ENCODE data around the gene ARX.

ARX gene

DNA sequence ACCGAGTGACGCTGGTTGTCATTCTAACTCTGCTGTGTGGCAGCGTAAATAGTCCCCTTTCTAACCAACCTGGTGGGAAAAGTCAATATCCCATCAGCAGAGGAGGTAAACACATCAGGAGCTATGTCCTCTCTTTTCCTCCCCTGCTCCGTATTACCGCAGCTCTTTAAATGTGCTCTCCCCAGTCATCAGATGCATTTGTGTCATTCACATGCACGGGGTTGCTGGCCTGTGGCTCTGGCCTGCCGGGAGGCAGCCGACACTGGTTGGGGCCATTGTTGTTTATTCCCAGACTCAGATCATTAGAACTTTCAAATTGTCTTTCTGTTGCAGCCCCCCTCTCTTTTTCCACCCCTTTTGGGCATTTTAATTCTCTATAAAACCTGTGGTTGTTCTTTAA lies 21.9 kb downstream of the ARX start:
- ATAC-seq = no peak
- TF ChIP-seq, protein P1, sequence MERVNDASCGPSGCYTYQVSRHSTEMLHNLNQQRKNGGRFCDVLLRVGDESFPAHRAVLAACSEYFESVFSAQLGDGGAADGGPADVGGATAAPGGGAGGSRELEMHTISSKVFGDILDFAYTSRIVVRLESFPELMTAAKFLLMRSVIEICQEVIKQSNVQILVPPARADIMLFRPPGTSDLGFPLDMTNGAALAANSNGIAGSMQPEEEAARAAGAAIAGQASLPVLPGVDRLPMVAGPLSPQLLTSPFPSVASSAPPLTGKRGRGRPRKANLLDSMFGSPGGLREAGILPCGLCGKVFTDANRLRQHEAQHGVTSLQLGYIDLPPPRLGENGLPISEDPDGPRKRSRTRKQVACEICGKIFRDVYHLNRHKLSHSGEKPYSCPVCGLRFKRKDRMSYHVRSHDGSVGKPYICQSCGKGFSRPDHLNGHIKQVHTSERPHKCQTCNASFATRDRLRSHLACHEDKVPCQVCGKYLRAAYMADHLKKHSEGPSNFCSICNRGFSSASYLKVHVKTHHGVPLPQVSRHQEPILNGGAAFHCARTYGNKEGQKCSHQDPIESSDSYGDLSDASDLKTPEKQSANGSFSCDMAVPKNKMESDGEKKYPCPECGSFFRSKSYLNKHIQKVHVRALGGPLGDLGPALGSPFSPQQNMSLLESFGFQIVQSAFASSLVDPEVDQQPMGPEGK (CRISPR knock-in tag; IDR thresholded peaks at IDR 0.05; ENCODE audit: borderline replicate concordance) = no peak
- TF ChIP-seq ZNF8 (CRISPR knock-in tag; IDR thresholded peaks at IDR 0.05) = no peak
- TF ChIP-seq ZNF70 (CRISPR knock-in tag; IDR thresholded peaks at IDR 0.05) = no peak
- TF ChIP-seq CSDC2 (CRISPR knock-in tag; IDR thresholded peaks at IDR 0.05) = no peak
- no peak for TF ChIP-seq ESRRG (CRISPR knock-in tag; IDR thresholded peaks at IDR 0.05)
- no peak for TF ChIP-seq TCF4 (CRISPR knock-in tag; IDR thresholded peaks at IDR 0.05; ENCODE audit: borderline replicate concordance)
- no peak for TF ChIP-seq TOX (CRISPR knock-in tag; IDR thresholded peaks at IDR 0.05; ENCODE audit: borderline replicate concordance)
- TF ChIP-seq, protein P2, sequence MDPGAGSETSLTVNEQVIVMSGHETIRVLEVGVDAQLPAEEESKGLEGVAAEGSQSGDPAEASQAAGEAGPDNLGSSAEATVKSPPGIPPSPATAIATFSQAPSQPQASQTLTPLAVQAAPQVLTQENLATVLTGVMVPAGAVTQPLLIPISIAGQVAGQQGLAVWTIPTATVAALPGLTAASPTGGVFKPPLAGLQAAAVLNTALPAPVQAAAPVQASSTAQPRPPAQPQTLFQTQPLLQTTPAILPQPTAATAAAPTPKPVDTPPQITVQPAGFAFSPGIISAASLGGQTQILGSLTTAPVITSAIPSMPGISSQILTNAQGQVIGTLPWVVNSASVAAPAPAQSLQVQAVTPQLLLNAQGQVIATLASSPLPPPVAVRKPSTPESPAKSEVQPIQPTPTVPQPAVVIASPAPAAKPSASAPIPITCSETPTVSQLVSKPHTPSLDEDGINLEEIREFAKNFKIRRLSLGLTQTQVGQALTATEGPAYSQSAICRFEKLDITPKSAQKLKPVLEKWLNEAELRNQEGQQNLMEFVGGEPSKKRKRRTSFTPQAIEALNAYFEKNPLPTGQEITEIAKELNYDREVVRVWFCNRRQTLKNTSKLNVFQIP (CRISPR knock-in tag; IDR thresholded peaks at IDR 0.05; ENCODE audit: borderline replicate concordance, low read depth) = no peak
- TF ChIP-seq RARB (CRISPR knock-in tag; IDR thresholded peaks at IDR 0.05) = no peak
- TF ChIP-seq, protein P3, sequence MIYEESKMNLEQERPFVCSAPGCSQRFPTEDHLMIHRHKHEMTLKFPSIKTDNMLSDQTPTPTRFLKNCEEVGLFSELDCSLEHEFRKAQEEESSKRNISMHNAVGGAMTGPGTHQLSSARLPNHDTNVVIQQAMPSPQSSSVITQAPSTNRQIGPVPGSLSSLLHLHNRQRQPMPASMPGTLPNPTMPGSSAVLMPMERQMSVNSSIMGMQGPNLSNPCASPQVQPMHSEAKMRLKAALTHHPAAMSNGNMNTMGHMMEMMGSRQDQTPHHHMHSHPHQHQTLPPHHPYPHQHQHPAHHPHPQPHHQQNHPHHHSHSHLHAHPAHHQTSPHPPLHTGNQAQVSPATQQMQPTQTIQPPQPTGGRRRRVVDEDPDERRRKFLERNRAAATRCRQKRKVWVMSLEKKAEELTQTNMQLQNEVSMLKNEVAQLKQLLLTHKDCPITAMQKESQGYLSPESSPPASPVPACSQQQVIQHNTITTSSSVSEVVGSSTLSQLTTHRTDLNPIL (CRISPR knock-in tag; IDR thresholded peaks at IDR 0.05; ENCODE audit: low read depth) = no peak
- no peak for TF ChIP-seq GLIS3 (CRISPR knock-in tag; IDR thresholded peaks at IDR 0.05)
- TF ChIP-seq SNAI2 (CRISPR knock-in tag; IDR thresholded peaks at IDR 0.05) = no peak
- no peak for TF ChIP-seq ZNF565 (CRISPR knock-in tag; conservative IDR thresholded peaks at IDR 0.05; ENCODE audit: low read depth)
- TF ChIP-seq ISL1 (CRISPR knock-in tag; IDR thresholded peaks at IDR 0.05) = no peak

DNA sequence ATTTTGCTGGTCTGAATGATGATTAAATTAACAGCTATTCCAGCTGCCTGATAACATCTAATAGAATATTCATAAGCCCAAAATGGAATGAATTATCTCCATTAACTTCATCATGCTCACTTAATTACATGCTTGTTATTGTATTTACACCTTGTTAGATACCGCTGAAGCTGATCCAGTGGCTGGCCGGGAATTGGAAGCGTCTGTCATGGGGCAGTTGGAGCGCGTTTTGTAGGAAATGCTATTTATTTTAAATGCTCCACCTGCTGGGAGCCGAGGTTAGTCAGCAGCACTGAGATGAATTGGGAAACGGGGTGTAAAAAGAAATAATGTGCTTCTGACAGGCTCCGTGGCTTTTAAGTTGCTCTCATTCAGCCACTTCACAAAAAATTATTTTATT lies 25.2 kb downstream of the ARX start:
- TF ChIP-seq TOX (CRISPR knock-in tag; IDR thresholded peaks at IDR 0.05; ENCODE audit: borderline replicate concordance) = no peak
- TF ChIP-seq ZNF8 (CRISPR knock-in tag; IDR thresholded peaks at IDR 0.05) = no peak
- ATAC-seq = no peak

DNA sequence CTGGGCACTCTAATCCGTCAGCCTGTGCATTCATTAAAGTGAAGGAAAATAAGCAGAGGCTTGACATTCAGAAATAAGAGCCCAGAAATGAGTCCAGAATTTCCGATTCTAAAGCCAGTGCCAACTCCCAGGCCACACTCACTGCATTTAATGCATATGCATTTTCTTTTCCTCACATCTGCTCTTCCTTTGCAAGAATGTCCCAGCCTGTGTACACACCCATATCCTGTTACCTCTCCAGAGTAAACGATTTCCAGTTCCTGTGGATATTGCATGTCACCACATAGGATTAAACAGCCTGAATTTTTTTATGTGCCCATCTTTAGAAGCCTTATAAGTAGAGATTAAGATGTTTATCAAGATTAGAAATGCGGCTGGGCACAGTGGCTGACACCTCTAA lies 27.5 kb downstream of the ARX start:
- ATAC-seq = no peak
- TF ChIP-seq CSDC2 (CRISPR knock-in tag; IDR thresholded peaks at IDR 0.05) = no peak
- no peak for TF ChIP-seq ZNF70 (CRISPR knock-in tag; IDR thresholded peaks at IDR 0.05)
- no peak for TF ChIP-seq PPARA (CRISPR knock-in tag; IDR thresholded peaks at IDR 0.05; ENCODE audit: borderline replicate concordance)
- TF ChIP-seq SNAI2 (CRISPR knock-in tag; IDR thresholded peaks at IDR 0.05) = no peak
- TF ChIP-seq ISL1 (CRISPR knock-in tag; IDR thresholded peaks at IDR 0.05) = no peak
- TF ChIP-seq TOX (CRISPR knock-in tag; IDR thresholded peaks at IDR 0.05; ENCODE audit: borderline replicate concordance) = no peak
- TF ChIP-seq ZC3H10 (CRISPR knock-in tag; IDR thresholded peaks at IDR 0.05) = no peak
- TF ChIP-seq ZNF8 (CRISPR knock-in tag; IDR thresholded peaks at IDR 0.05) = no peak
- TF ChIP-seq, protein P4, sequence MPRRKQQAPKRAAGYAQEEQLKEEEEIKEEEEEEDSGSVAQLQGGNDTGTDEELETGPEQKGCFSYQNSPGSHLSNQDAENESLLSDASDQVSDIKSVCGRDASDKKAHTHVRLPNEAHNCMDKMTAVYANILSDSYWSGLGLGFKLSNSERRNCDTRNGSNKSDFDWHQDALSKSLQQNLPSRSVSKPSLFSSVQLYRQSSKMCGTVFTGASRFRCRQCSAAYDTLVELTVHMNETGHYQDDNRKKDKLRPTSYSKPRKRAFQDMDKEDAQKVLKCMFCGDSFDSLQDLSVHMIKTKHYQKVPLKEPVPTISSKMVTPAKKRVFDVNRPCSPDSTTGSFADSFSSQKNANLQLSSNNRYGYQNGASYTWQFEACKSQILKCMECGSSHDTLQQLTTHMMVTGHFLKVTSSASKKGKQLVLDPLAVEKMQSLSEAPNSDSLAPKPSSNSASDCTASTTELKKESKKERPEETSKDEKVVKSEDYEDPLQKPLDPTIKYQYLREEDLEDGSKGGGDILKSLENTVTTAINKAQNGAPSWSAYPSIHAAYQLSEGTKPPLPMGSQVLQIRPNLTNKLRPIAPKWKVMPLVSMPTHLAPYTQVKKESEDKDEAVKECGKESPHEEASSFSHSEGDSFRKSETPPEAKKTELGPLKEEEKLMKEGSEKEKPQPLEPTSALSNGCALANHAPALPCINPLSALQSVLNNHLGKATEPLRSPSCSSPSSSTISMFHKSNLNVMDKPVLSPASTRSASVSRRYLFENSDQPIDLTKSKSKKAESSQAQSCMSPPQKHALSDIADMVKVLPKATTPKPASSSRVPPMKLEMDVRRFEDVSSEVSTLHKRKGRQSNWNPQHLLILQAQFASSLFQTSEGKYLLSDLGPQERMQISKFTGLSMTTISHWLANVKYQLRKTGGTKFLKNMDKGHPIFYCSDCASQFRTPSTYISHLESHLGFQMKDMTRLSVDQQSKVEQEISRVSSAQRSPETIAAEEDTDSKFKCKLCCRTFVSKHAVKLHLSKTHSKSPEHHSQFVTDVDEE (CRISPR knock-in tag; IDR thresholded peaks at IDR 0.05) = no peak
- TF ChIP-seq OSR1 (CRISPR knock-in tag; IDR thresholded peaks at IDR 0.05) = no peak
- TF ChIP-seq ZFP3 (CRISPR knock-in tag; IDR thresholded peaks at IDR 0.05) = no peak
- no peak for TF ChIP-seq ARNTL (CRISPR knock-in tag; IDR thresholded peaks at IDR 0.05; ENCODE audit: borderline replicate concordance, low read depth)
- TF ChIP-seq RARB (CRISPR knock-in tag; IDR thresholded peaks at IDR 0.05) = no peak
- TF ChIP-seq, protein P1 (CRISPR knock-in tag; IDR thresholded peaks at IDR 0.05; ENCODE audit: borderline replicate concordance) = no peak
- TF ChIP-seq ZNF565 (CRISPR knock-in tag; conservative IDR thresholded peaks at IDR 0.05; ENCODE audit: low read depth) = no peak
- no peak for TF ChIP-seq TCF4 (CRISPR knock-in tag; IDR thresholded peaks at IDR 0.05; ENCODE audit: borderline replicate concordance)
- no peak for TF ChIP-seq ZFP30 (CRISPR knock-in tag; IDR thresholded peaks at IDR 0.05)
- TF ChIP-seq, protein P5, sequence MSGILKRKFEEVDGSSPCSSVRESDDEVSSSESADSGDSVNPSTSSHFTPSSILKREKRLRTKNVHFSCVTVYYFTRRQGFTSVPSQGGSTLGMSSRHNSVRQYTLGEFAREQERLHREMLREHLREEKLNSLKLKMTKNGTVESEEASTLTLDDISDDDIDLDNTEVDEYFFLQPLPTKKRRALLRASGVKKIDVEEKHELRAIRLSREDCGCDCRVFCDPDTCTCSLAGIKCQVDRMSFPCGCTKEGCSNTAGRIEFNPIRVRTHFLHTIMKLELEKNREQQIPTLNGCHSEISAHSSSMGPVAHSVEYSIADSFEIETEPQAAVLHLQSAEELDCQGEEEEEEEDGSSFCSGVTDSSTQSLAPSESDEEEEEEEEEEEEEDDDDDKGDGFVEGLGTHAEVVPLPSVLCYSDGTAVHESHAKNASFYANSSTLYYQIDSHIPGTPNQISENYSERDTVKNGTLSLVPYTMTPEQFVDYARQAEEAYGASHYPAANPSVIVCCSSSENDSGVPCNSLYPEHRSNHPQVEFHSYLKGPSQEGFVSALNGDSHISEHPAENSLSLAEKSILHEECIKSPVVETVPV (CRISPR knock-in tag; IDR thresholded peaks at IDR 0.05) = no peak
